Stimulated activated CD4-positive, alpha-beta T cell treated with anti-CD3 and anti-CD28 coated beads, Interleukin-4, amount 100 ng/mL, for 1 hour (primary cell): Measurements from ENCODE around the gene SLC12A7.
"Not testable (repeated sequence)": the region's sequence is repeated elsewhere in the genome, so short reads cannot be mapped to it uniquely, and the experiment has no call there.

Experiments used
- DNase-seq: peaks from one replicate; pipeline ENCODE4 v3.0.0-alpha.2; 2020

Gene SLC12A7

GRCh38 chr5:1109542-1110306, 2.1 kb downstream of the SLC12A7 start:
- DNase-seq, result no peak

GRCh38 chr5:1108865-1109174, 3.0 kb downstream of the SLC12A7 start:
- no peak for DNase-seq

- no peak for DNase-seq
Observed at GRCh38 chr5:1108023-1108864, 3.6 kb downstream of the SLC12A7 start.

- DNase-seq, result no peak
Observed at GRCh38 chr5:1107167-1108022, 4.5 kb downstream of the SLC12A7 start.

GRCh38 chr5:1106385-1107166, 5.3 kb downstream of the SLC12A7 start:
- DNase-seq, result peak; percentile 18

GRCh38 chr5:1105350-1106265, 6.3 kb downstream of the SLC12A7 start:
- peak; percentile 38 for DNase-seq

GRCh38 chr5:1104327-1105006, 7.4 kb downstream of the SLC12A7 start:
- no peak for DNase-seq

- no peak for DNase-seq
Observed at GRCh38 chr5:1103505-1104326, 8.1 kb downstream of the SLC12A7 start.

GRCh38 chr5:1103093-1103492, 8.8 kb downstream of the SLC12A7 start:
- no peak for DNase-seq

DNA sequence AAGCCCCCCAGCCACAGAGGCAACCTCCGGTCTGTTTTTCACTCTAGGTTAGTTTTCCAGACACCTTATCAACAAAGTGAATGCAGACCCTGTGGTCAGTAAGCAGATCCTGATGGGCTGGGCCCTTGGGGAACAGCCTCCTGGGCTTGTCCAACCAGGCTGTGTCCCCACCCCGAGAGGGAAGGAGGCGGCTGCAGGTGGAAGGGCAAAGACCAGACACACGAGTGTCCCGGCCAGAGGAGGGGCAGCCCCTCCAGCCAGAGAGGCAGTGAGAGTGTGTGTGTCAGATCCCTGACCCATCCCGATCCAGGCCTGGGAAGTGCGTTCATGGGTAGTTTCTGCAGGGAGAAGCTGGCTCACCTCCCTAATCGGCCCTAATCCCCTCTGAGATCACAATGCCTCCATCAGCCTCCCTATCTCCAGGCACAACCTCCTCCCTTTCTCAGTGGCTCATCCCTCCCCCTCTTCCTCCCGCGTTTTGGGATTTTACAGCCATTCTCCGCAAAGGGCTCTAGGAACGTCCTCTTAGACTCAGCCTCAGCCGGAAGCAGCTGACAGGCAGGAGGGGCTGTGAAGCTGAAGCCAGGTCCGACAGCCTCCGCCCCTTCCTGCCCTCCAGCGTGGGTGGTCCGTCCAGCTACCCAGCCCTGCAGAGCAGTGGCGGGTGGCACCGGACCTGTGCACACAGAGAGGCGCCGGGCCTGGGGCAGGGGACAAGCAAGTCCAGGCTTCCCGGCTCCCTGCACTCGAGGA, 9.7 kb downstream of the SLC12A7 start:
- no peak for DNase-seq

DNA sequence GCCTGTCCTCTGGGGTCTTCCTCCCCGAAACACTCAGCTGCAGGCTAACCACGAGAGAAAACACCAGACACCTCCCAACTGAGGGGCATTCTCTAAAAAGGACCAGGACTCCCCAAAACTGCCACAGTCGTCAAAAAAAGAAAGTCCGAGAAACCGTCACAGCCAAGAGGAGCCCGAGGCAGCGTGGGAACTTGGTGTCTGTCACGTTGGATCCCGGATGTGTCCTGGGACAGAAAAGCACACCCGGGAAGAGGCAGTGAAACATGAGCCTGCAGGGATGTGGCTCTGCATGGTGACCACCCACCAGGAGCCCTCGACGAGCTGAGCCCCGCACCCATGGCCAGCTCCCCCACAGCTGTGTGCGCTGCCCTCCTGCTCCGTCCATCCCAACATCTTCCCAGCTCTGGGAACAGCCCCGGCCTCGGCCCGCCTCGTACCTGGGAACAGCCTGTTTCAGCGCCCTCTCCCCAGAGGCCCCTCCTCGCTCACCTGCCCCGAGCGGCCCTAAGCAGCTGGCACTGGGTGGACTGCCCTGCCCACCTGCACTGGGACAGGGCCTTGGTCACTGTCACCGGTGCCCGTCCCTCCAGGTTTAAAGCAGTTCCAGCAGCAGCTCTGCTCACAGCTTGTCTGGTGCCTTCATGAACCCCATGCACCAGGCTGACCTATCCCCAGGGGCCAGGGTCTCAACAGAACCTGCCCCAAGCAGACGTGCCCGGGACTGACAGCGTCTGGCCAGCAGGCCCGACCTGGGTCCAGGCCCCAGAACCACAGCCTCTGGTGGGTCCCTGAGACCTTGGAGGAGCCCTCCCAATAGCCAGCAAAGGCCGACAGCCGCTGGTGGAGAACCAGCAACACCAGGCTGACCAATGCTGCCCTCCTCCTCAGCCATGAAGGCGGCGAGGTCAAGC, 10.9 kb downstream of the SLC12A7 start:
- DNase-seq, result no peak

- no peak for DNase-seq
Observed at GRCh38 chr5:1099926-1100663, 11.8 kb downstream of the SLC12A7 start.

GRCh38 chr5:1098986-1099597, 12.8 kb downstream of the SLC12A7 start:
- DNase-seq, result no peak

DNA sequence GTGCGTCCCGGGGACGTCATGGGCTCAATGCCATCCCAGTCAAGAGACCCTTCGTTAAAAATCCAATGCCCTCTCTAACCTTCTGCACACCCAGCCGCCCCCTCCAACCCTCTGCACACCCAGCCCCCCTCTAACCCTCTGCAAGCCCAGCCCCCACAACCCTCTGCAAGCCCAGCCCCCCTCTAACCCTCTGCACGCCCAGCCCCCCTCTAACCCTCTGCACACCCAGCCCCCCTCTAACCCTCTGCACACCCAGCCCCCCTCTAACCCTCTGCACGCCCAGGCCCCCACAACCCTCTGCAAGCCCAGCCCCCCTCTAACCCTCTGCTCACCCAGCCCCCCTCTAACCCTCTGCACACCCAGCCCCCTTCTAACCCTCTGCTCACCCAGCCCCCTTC, 13.9 kb downstream of the SLC12A7 start:
- not testable (repeated sequence) for DNase-seq

GRCh38 chr5:1097381-1097987, 14.4 kb downstream of the SLC12A7 start:
- DNase-seq, result no peak

DNA sequence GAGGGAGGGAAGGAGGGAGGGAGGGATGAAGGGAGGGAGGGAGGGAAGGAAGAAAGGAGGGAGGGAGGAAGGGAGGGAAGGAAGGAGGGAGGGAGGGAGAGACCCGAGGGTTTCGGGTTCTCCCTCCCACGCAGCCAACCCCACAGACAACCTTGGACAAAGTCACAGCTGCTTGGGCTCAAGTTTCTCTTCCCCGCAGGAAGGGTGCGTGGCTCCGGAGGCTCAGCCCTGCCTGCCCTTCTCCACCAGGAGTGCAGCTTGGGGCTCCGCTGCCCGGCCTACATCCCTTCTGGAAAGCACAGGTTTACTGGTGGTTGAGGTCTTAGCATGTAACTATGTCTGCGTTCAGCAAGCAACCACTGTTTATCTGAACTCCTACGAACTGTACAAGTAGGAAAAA, 15.0 kb downstream of the SLC12A7 start:
- no peak for DNase-seq
